SK-N-MC (cell line): ENCODE data around the gene P2RX3.

Experiments
- DNase-seq: peaks from one replicate; pipeline ENCODE4 v3.0.0-alpha.2; 2011; ENCODE audit warnings: low read depth, low spot score
- H3K27ac ChIP-seq: fragments of 200-600 bp; sonication (generic); 2 replicates; pipeline ENCODE4 v1.5.1; 2016; ENCODE audit warnings: mixed run types
- H3K36me3 ChIP-seq: fragments of 200-600 bp; sonication (generic); 2 replicates; pipeline ENCODE4 v1.6.1; 2017; ENCODE audit warnings: antibody characterized with exemption, low read length, mixed read lengths; ENCODE audit not compliant: insufficient read depth
- H3K4me3 ChIP-seq: fragments of 200-600 bp; sonication (generic); 2 replicates; pipeline ENCODE4 v1.5.1; 2016
- H3K9ac ChIP-seq: fragments of 200-600 bp; sonication (generic); 2 replicates; pipeline ENCODE4 v1.8.0; 2017; ENCODE audit warnings: mixed run types, mixed read lengths; ENCODE audit not compliant: insufficient read length
- H3K9me3 ChIP-seq: fragments of 200-600 bp; sonication (generic); 2 replicates; pipeline ENCODE4 v1.6.1; 2017; ENCODE audit warnings: low read depth, mild to moderate bottlenecking, antibody characterized with exemption, low read length, moderate library complexity, mixed read lengths
- EZH2 ChIP-seq: fragments of 200-600 bp; sonication (generic); IDR thresholded peaks from one replicate; pipeline ENCODE4 v1.6.1; 2017; ENCODE audit warnings: antibody characterized with exemption
- FOXP2 ChIP-seq: optimal IDR thresholded peaks from 2 replicates; pipeline ENCODE3; 2011; ENCODE audit warnings: mild to moderate bottlenecking, moderate library complexity; ENCODE audit not compliant: insufficient read depth; ENCODE audit errors: extremely low read length, control extremely low read depth
- POLR2AphosphoS5 ChIP-seq: IDR thresholded peaks from 2 replicates; pipeline ENCODE4 v1.6.1; 2012; ENCODE audit warnings: mild to moderate bottlenecking, low read depth, low read length, borderline replicate concordance

Gene P2RX3

DNA sequence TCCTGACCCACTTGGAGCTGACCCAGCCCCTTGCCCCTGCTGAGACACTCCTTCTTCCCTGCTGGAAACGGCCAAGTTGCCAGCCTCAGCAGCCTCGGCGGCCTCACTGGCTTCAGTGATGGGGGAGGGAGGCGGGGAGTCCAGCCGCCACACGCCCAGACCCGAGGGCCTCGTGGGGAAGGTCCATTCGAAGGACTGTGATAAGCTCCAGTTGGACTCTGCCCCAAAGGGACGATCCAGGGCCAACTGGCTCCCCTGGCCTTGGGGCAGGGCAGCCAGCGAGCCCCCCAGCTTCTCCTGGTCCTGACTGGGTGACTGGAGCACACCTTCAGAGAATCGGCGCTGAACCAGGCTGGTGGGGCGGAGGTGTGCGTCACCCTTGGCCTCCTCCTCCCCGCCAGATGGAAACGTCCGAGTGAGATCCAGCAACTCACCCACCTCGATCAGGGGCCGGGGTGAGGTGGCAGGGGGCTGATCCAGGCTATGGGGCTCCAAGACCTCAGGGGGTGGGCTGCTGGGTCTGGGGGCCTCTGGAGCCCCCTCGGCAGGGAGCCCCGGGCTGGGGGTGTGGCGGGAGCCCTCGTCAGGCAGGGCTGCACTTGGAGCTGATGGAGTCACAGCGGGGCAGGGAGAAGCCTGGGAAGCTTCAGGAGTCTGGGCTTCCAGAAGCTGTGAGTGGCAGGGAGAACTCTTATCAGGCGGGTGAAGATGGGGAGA lies 24.9 kb upstream of the P2RX3 start:
- TF ChIP-seq POLR2AphosphoS5 (no peak), EZH2 (no peak), FOXP2 (no peak)
- no peak for DNase-seq
- Histone ChIP-seq H3K27ac (no peak overlapping the region), H3K4me3 (no peak overlapping the region), H3K36me3 (peaks cover 84% of the 10 kb centered on the region), H3K9me3 (no peaks in the 10 kb centered on the region), H3K9ac (no peak overlapping the region)

DNA sequence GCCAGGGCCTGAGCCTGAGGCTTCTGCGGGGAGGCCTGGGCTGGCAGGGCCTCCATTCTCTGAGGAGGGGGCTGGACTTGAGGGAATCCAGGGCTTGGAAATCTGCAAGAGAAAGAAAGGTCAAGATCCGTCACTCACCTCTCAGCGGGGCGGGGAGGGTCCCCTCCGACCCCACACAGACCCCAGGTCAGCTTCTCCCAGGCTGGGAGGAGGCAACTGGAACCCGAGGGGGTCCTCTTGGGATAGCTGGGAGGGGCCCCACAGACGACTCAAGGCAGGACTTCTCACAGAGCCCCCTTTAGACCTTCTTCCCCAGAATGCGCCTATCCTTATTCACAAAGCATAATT lies 24.4 kb upstream of the P2RX3 start:
- H3K36me3 ChIP-seq: peaks cover 86% of the 10 kb centered on the region
- TF ChIP-seq FOXP2 (no peak), POLR2AphosphoS5 (no peak), EZH2 (no peak)

DNA sequence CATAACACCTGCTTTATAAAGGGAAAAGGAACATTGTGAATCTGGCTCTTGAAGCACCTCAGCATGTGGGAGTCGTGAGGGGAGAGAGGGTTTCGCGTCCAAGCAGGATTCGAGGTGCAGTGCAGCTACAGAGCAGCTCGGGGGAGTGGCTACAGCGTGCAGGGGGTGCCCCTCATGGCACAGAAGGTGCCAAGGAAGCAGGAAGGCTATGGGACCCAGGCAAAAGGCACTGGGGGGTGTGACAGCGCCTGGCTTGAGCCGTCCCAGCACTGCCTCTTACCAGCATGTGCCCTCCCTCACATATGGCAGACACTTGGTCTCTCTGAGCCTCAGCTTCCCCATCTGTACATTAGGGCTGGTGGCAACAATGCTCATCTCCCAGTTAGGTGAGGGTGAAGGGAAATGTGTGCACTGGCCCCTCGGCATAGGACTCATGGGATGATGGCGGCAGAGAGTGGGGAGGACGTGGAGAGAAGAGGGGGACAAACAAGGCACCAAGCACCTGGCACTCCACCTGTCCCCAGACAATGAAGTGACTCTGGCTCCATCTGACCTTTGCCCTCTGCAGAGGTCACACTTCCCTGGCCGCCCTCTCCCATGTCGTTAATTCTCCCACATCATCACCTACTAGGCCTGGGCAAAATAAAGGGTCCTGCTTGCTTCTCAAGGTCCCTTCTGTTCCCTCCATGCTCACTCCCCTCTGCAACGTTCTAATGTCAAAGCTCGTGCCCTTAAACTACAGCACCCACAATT lies 23.8 kb upstream of the P2RX3 start:
- peaks cover 83% of the 10 kb centered on the region for H3K36me3 ChIP-seq

More for the DNA sequence above, 24.4 kb upstream of the P2RX3 start:
- DNase-seq: no peak
- Histone ChIP-seq H3K4me3 (no peak overlapping the region), H3K9ac (no peak overlapping the region), H3K9me3 (no peaks in the 10 kb centered on the region), H3K27ac (no peak overlapping the region)

DNA sequence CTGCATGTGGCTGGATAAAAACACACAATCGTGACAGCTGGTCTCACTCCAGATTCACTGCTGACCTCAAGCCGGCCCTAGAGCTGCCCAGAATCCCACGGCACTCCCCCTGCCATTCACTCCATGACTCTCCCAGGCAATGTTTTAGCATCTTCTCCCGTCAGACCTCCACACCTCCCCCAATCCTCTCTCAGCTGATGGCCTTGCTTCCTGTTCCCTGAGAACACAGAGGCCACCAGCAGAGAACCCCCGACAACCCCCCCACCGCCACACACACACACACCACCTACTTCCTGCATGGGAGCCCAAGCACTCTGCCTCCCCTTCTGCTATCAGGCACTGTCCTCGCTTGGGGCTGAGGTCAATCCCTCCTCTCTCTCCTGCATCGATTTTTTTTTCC lies 22.7 kb upstream of the P2RX3 start:
- DNase-seq: no peak
- TF ChIP-seq FOXP2 (no peak), POLR2AphosphoS5 (no peak), EZH2 (no peak)
- Histone ChIP-seq H3K9ac (no peak overlapping the region), H3K4me3 (no peak overlapping the region), H3K27ac (no peak overlapping the region), H3K9me3 (no peaks in the 10 kb centered on the region), H3K36me3 (peaks cover 81% of the 10 kb centered on the region)

More for the DNA sequence above, 23.8 kb upstream of the P2RX3 start:
- DNase-seq: no peak
- H3K9me3 ChIP-seq: no peaks in the 10 kb centered on the region
- no peak overlapping the region for H3K4me3 ChIP-seq
- H3K27ac ChIP-seq: no peak overlapping the region
- TF ChIP-seq FOXP2: no peak
- TF ChIP-seq EZH2: no peak
- no peak for TF ChIP-seq POLR2AphosphoS5
- no peak overlapping the region for H3K9ac ChIP-seq

DNA sequence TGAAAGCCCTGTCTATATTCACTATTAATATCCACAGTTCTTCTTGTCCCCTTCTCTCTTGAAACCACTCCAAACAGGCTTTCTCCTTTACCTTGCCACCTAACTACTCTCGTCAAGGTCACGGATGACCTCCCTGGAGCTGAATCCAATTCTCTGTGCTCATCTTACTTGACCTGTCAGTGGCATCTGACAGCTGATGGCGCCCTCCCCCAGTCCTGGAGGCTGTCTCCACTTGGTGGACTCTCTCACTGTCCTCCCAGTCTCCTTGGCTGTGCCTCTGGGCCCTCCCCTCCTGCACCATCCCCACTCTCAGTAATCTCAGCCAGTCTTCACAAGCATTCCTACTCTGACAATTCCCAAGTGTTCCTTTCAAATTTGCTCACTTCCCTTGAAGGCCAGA lies 22.1 kb upstream of the P2RX3 start:
- Histone ChIP-seq H3K9ac (no peak overlapping the region), H3K36me3 (peaks cover 82% of the 10 kb centered on the region)

DNA sequence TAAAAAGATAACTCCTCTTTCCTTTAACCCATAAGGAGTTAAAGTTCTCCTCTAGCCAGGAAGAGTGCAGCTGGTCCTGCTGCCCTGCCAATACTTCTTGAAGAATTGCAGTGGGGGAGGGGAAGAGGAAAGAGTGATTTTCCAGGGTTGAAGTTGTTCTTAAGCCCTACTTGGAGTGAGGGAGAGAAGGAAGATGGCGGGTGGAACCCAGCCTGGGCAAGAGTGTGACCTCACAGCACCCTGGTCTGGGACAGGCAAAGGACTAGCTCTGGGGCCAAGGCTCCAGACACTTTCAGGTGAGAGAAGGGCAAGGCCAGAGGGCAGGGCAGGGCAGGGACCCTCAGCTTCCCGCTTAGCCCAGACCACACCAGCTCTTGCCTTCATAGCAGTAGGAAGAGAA lies 20.0 kb upstream of the P2RX3 start:
- TF ChIP-seq EZH2 (no peak), POLR2AphosphoS5 (no peak), FOXP2 (no peak)
- no peak for DNase-seq
- peaks cover 80% of the 10 kb centered on the region for H3K36me3 ChIP-seq

More for the DNA sequence above, 22.1 kb upstream of the P2RX3 start:
- TF ChIP-seq FOXP2 (no peak), POLR2AphosphoS5 (no peak), EZH2 (no peak)
- H3K27ac ChIP-seq: no peak overlapping the region
- no peaks in the 10 kb centered on the region for H3K9me3 ChIP-seq
- H3K4me3 ChIP-seq: no peak overlapping the region
- DNase-seq: no peak

DNA sequence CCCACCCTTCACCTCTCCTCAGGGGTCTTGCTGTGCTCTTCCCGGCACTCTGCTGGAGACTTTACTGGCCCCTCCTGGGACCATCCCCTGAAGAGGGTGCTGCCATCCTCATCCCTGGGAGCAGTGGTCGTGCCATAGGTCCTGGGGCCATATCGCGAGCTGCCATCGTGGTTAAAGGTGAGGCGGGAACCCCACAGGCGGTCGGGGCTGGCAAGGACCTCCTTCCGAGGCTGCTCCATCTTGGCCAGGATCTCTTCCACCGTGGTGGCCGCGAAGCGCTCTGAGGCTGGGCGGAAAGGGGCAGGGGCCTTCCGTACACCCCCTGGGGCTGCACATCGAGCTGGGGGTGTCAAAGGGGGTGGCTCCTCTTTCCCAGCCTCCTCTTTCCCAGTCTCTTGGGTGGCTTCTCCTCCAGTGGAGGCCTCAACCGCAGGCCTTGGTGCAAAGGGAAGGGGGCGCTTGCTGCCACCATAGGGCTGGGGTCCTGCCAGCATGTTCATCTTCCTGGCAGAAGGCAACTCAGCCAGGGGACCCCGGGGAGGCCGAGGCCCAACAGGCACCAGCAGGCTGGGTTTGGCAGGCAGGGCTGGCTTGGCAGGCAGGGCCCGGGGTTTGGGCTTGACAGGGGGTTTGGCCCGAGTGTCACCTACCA lies 18.0 kb upstream of the P2RX3 start:
- H3K9me3 ChIP-seq: no peaks in the 10 kb centered on the region
- H3K9ac ChIP-seq: no peak overlapping the region

More for the DNA sequence above, 20.0 kb upstream of the P2RX3 start:
- Histone ChIP-seq H3K4me3 (no peak overlapping the region), H3K27ac (no peak overlapping the region), H3K9me3 (no peaks in the 10 kb centered on the region), H3K9ac (no peak overlapping the region)

More for the DNA sequence above, 18.0 kb upstream of the P2RX3 start:
- TF ChIP-seq POLR2AphosphoS5: no peak
- TF ChIP-seq EZH2: no peak
- no peak for TF ChIP-seq FOXP2
- Histone ChIP-seq H3K27ac (no peak overlapping the region), H3K4me3 (no peak overlapping the region), H3K36me3 (peaks cover 60% of the 10 kb centered on the region)
- DNase-seq: no peak
